ENCODE measurements around the gene DYNLT1. TPM values are rescaled to one million over a fixed set of nuclear protein-coding genes. Genes with fewer than 3 reads are reported as not detected.
A peak's percentile ranks its signal among the peaks of the same experiment; 100 is the strongest.

Gene DYNLT1
- total and polyA plus RNA-seq, 2 of the 13 experiments (the other 11 are each of a cell fraction or from before 2014, with no cell fraction given): 108 to 171 TPM

DNA sequence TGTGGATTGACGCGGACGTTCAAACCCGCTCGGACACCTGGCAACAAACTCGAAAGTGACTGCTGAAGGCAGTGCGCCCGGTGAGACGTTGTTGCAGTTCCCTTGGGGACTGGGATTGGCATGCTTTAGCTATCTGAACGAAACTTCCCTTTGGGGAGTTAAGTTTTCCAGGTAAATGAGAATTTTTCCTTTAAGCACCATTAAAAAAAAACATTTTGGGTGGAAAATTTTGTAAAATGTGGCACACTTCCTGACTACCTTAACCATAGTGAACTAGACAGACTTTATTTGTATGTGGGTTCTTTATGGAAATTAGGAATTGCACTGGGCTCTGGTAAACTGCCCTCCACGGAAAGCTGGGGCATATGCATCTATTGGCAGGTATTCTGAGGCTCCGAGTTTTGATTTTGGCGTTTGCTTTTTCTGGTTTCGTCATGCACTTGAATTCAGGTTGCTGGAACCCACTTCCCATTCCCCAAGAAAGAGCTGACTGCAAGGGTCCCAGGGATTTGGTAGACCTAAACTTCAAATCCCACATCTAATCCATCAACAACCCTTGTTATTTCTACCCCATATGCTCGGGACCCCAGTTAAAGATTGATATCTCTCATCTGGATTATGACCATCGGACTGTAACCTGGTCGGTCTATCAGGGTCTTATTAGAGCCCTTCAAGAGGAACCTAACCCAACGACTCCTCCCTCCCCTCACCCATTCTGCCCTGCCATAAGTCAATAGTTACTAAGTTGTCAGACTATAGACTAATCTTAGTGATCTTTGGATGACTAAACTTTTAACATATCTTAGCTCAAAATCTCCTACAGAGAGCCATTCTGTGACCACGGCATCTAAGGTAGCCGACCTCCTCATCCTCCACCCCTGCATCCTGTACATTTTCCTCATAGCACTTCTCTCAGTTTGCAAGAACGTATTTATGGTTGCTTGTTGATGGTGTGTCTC lies 800 bp upstream of the DYNLT1 start (continued):
- TF ChIP-seq SOX13 (IDR thresholded peaks at IDR 0.05) (no peak), SOX13 (CRISPR knock-in tag; conservative IDR thresholded peaks at IDR 0.05 in 1 of 2, IDR thresholded peaks at IDR 0.05 in 1 of 2) (no peak), SAP130 (CRISPR knock-in tag; IDR thresholded peaks at IDR 0.05; ENCODE audit: low read depth) (0 out of 2 replicates have a peak, but pooled peaks have one; percentile 6), PCBP1 (IDR thresholded peaks at IDR 0.05; ENCODE audit: borderline replicate concordance, low read depth, low read length) (no peak)

GRCh38 chr6:158643836-158644230 lies 710 bp downstream of the DYNLT1 start:
- 10% methylated on average over 10 of the region's 21 CpGs for WGBS (ENCODE audit: low lambda C conversion rate)
- Histone ChIP-seq H3K4me2 (ENCODE audit: low read depth, low read length) (peak overlapping the region; percentile 91), H3K4me3 (replicated peaks in 1 of 3; ENCODE audit: insufficient read depth in 1 of 3, low read depth in 2 of 3, low read length in 3 of 3) (peak overlapping the region; percentile 79 to 96 (median 91)), H3K4me1 (ENCODE audit: insufficient read depth, low read length) (peaks cover 49% of the 10 kb centered on the region), H3K9ac (ENCODE audit: insufficient read depth, low read depth, low read length) (peak overlapping the region; percentile 93), H4K20me1 (ENCODE audit: insufficient read depth, low read length) (no peaks in the 10 kb centered on the region; the same call in 1 of the 2 replicates), H3K79me2 (ENCODE audit: insufficient read depth, low read length) (peaks cover 20% of the 10 kb centered on the region), H3K36me3 (replicated peaks in 1 of 2; ENCODE audit: control insufficient read depth in 1 of 2, insufficient read depth in 2 of 2, low read length in 2 of 2) (no peaks in the 10 kb centered on the region), H3K27ac (ENCODE audit: extremely low read length, insufficient read depth, low read length) (peak overlapping the region; percentile 67), H3K9me3 (ENCODE audit: low read length) (no peaks in the 10 kb centered on the region), H3K27me3 (ENCODE audit: control insufficient read depth in 1 of 2, insufficient read depth in 2 of 2, low read length in 2 of 2) (peaks cover 0 to 14% of the 10 kb centered on the region in 2 experiments; a peak in 1 of 5 replicates), H2AFZ (ENCODE audit: low read length) (no peak overlapping the region)
- FAIRE-seq: no peak
- no peak for ATAC-seq
- in situ Hi-C loops (cut with HindIII; ENCODE audit: extremely low pct_ligation_motif_present, low pct_unique_long_range_greater_than_20kb) (no loop called here), intact Hi-C loops (cut with micrococcal nuclease; ENCODE audit: unreplicated experiment) (loop anchor here (10.0 kb wide), 1 partner anchor 1121 kb away; the partner anchor contains the start of gene ACAT2)
- BruUV-seq (replicated peaks): no TSS peak
- no peak for DNase-seq (ENCODE audit: low spot score)
- ChIA-PET CTCF (ENCODE audit: low intra/inter-chr PET ratio, low total read pairs) (no interaction called here), POLR2A (interaction anchor here (0.7 to 1.9 kb wide), 5 partner anchors 9 to 175 kb away, joined by 3 to 10 read pairs (median 4); partner anchors contain the start of gene EZR)
- TF ChIP-seq, protein P1, sequence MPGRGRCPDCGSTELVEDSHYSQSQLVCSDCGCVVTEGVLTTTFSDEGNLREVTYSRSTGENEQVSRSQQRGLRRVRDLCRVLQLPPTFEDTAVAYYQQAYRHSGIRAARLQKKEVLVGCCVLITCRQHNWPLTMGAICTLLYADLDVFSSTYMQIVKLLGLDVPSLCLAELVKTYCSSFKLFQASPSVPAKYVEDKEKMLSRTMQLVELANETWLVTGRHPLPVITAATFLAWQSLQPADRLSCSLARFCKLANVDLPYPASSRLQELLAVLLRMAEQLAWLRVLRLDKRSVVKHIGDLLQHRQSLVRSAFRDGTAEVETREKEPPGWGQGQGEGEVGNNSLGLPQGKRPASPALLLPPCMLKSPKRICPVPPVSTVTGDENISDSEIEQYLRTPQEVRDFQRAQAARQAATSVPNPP (CRISPR knock-in tag; IDR thresholded peaks at IDR 0.05): 0 out of 2 replicates have a peak, but pooled peaks have one; percentile 28
- TF ChIP-seq SP1 (IDR thresholded peaks at IDR 0.05) (no peak), SP1 (CRISPR knock-in tag; IDR thresholded peaks at IDR 0.05) (no peak), FLYWCH1 (CRISPR knock-in tag; IDR thresholded peaks at IDR 0.05) (0 out of 2 replicates have a peak, but pooled peaks have one; percentile 32), SP4 (CRISPR knock-in tag; IDR thresholded peaks at IDR 0.05) (peak; percentile 3; the same call in 1 of the 2 replicates), ZNF343 (CRISPR knock-in tag; IDR thresholded peaks at IDR 0.05) (peak; percentile 10; the same call in 1 of the 2 replicates), SIX4 (CRISPR knock-in tag; IDR thresholded peaks at IDR 0.05) (peak; percentile 8; the same call in 1 of the 2 replicates)
- TF ChIP-seq, protein P2, sequence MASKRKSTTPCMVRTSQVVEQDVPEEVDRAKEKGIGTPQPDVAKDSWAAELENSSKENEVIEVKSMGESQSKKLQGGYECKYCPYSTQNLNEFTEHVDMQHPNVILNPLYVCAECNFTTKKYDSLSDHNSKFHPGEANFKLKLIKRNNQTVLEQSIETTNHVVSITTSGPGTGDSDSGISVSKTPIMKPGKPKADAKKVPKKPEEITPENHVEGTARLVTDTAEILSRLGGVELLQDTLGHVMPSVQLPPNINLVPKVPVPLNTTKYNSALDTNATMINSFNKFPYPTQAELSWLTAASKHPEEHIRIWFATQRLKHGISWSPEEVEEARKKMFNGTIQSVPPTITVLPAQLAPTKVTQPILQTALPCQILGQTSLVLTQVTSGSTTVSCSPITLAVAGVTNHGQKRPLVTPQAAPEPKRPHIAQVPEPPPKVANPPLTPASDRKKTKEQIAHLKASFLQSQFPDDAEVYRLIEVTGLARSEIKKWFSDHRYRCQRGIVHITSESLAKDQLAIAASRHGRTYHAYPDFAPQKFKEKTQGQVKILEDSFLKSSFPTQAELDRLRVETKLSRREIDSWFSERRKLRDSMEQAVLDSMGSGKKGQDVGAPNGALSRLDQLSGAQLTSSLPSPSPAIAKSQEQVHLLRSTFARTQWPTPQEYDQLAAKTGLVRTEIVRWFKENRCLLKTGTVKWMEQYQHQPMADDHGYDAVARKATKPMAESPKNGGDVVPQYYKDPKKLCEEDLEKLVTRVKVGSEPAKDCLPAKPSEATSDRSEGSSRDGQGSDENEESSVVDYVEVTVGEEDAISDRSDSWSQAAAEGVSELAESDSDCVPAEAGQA (IDR thresholded peaks at IDR 0.05; ENCODE audit: low read depth): 0 out of 2 replicates have a peak, but pooled peaks have one; percentile 9
- TF ChIP-seq, protein P2 (CRISPR knock-in tag; IDR thresholded peaks at IDR 0.05; ENCODE audit: borderline replicate concordance): no peak
